Cerebellar nuclear complex (tissue), 1 donor: ENCODE data around the gene UBE2D4.
"Not testable (repeated sequence)": the region's sequence is repeated elsewhere in the genome, so short reads cannot be mapped to it uniquely, and the experiment has no call there.

Experiments used
- DNase-seq, 2 experiments: peaks; one replicate each; lab custom pipeline; 2025; lab: John Stamatoyannopoulos, UW

Gene UBE2D4

GRCh38 chr7:43925984-43926797 lies at the start of gene UBE2D4:
TSS of gene UBE2D4 (plus strand) at chr7:43926436. CDS start at chr7:43926533, 97 bp downstream.
- peak in 1 of 2 experiments; percentile 81 for DNase-seq

GRCh38 chr7:43876976-43877745 lies 49.1 kb upstream of the UBE2D4 start:
- DNase-seq: no peak

- DNase-seq: no peak
Observed at GRCh38 chr7:43877968-43878864, 48.0 kb upstream of the UBE2D4 start.

- DNase-seq: no peak
Observed at GRCh38 chr7:43878867-43879266, 47.4 kb upstream of the UBE2D4 start.

- DNase-seq: no peak
Observed at GRCh38 chr7:43879477-43879876, 46.8 kb upstream of the UBE2D4 start.

- no peak for DNase-seq
Observed at GRCh38 chr7:43880596-43880995, 45.6 kb upstream of the UBE2D4 start.

- DNase-seq: no peak
Observed at GRCh38 chr7:43884209-43884608, 42.0 kb upstream of the UBE2D4 start.

- DNase-seq: no peak
Observed at GRCh38 chr7:43884617-43885016, 41.6 kb upstream of the UBE2D4 start.

GRCh38 chr7:43888993-43889945 lies 37.0 kb upstream of the UBE2D4 start:
- DNase-seq: no peak

GRCh38 chr7:43890468-43890867 lies 35.8 kb upstream of the UBE2D4 start:
- DNase-seq: no peak

- no peak for DNase-seq
Observed at GRCh38 chr7:43891069-43891955, 34.9 kb upstream of the UBE2D4 start.

GRCh38 chr7:43895847-43896415 lies 30.3 kb upstream of the UBE2D4 start:
- DNase-seq: no peak

GRCh38 chr7:43898571-43898970 lies 27.7 kb upstream of the UBE2D4 start:
- DNase-seq: not testable (repeated sequence)

GRCh38 chr7:43902542-43903054 lies 23.6 kb upstream of the UBE2D4 start:
- DNase-seq: no peak

GRCh38 chr7:43904533-43905208 lies 21.6 kb upstream of the UBE2D4 start:
- DNase-seq: no peak

GRCh38 chr7:43905209-43905946 lies 20.9 kb upstream of the UBE2D4 start:
- no peak for DNase-seq

GRCh38 chr7:43905956-43906330 lies 20.3 kb upstream of the UBE2D4 start:
- no peak for DNase-seq
